WTC11 (cell line): ENCODE results near the gene RFC4. TPM values are rescaled to one million over a fixed set of nuclear protein-coding genes. Genes with fewer than 3 reads are reported as not detected.

Source experiments
- ATAC-seq: fragments of 200-7000 bp; cut with Tn5 transposase; 2 replicates; pipeline ENCODE4 v1.10.0; 2021; ENCODE audit warnings: mild to moderate bottlenecking, moderate library complexity
- CTCF ChIA-PET: fragments of 300-600 bp; sonication (Branson Sonifier 250); formaldehyde crosslinking; loops from one replicate; lab custom pipeline; 2021; ENCODE audit warnings: antibody characterized with exemption; lab: Charles Lee
- POLR2A ChIA-PET: fragments of 350-600 bp; sonication (Branson Sonifier 250); formaldehyde crosslinking; loops from one replicate; lab custom pipeline; 2021; ENCODE audit warnings: antibody characterized with exemption; lab: Charles Lee
- DNase-seq: peaks from one replicate; pipeline ENCODE4 v3.0.0; 2021; ENCODE audit warnings: low spot score
- H3K27ac Mint-ChIP-seq: 2 replicates; pipeline ENCODE4 v1.8.0; 2021; ENCODE audit warnings: mixed read lengths
- H3K27me3 Mint-ChIP-seq: 2 replicates; pipeline ENCODE4 v1.8.0; 2021; ENCODE audit warnings: low read depth, mild to moderate bottlenecking, moderate library complexity, mixed read lengths
- H3K36me3 Mint-ChIP-seq: 2 replicates; pipeline ENCODE4 v1.8.0; 2021; ENCODE audit warnings: mixed read lengths
- H3K4me1 Mint-ChIP-seq: 2 replicates; pipeline ENCODE4 v1.8.0; 2022; ENCODE audit warnings: mixed read lengths
- H3K4me3 Mint-ChIP-seq: 2 replicates; pipeline ENCODE4 v1.8.0; 2021; ENCODE audit warnings: mild to moderate bottlenecking, moderate library complexity, mixed read lengths
- H3K9me3 Mint-ChIP-seq: 2 replicates; pipeline ENCODE4 v1.8.0; 2021; ENCODE audit warnings: mixed read lengths
- ATF3 ChIP-seq: sonication (generic); formaldehyde crosslinking; conservative IDR thresholded peaks from 2 replicates; pipeline ENCODE4 v1.8.1; 2022; ENCODE audit warnings: mild to moderate bottlenecking, missing genetic modification reagents
- ATF6 ChIP-seq: sonication (generic); formaldehyde crosslinking; IDR thresholded peaks from 2 replicates; pipeline ENCODE4 v1.8.1; 2023; ENCODE audit warnings: mild to moderate bottlenecking, missing genetic modification reagents
- CDX4 ChIP-seq: fragments of 250-450 bp; sonication (Bioruptor Pico); IDR thresholded peaks from 2 replicates; pipeline ENCODE4 v1.9.0; 2021; ENCODE audit warnings: moderate library complexity, mild to moderate bottlenecking, inconsistent platforms, borderline replicate concordance
- E2F1 ChIP-seq: sonication (generic); formaldehyde crosslinking; IDR thresholded peaks from 2 replicates; pipeline ENCODE4 v1.8.0; 2022; ENCODE audit warnings: mild to moderate bottlenecking, missing genetic modification reagents
- EMX1 ChIP-seq: fragments of 250-450 bp; sonication (Bioruptor Pico); IDR thresholded peaks from 2 replicates; pipeline ENCODE4 v1.8.0; 2021; ENCODE audit warnings: mild to moderate bottlenecking
- ERG ChIP-seq: fragments of 250-450 bp; sonication (Bioruptor Pico); IDR thresholded peaks from 2 replicates; pipeline ENCODE4 v1.8.0; 2021; ENCODE audit warnings: mild to moderate bottlenecking
- HMGA2 ChIP-seq: fragments of 250-450 bp; sonication (Bioruptor Pico); IDR thresholded peaks from 2 replicates; pipeline ENCODE4 v1.4.0; 2021; ENCODE audit warnings: mild to moderate bottlenecking, moderate library complexity
- HMGXB4 ChIP-seq: sonication (generic); formaldehyde crosslinking; IDR thresholded peaks from 2 replicates; pipeline ENCODE4 v1.8.1; 2023; ENCODE audit warnings: mild to moderate bottlenecking, moderate library complexity, missing genetic modification reagents
- MAX ChIP-seq: sonication (generic); formaldehyde crosslinking; IDR thresholded peaks from 2 replicates; pipeline ENCODE4 v1.8.0; 2022; ENCODE audit warnings: mild to moderate bottlenecking, missing genetic modification reagents
- NFATC4 ChIP-seq: fragments of 250-450 bp; sonication (Bioruptor Pico); IDR thresholded peaks from 2 replicates; pipeline ENCODE4 v1.9.0; 2021; ENCODE audit warnings: mild to moderate bottlenecking
- PREB ChIP-seq: sonication (generic); formaldehyde crosslinking; IDR thresholded peaks from 2 replicates; pipeline ENCODE4 v1.8.1; 2022; ENCODE audit warnings: mild to moderate bottlenecking, missing genetic modification reagents, moderate library complexity, borderline replicate concordance
- PRRX2 ChIP-seq: fragments of 250-450 bp; sonication (Bioruptor Pico); IDR thresholded peaks from 2 replicates; pipeline ENCODE4 v1.8.0; 2021; ENCODE audit warnings: mild to moderate bottlenecking
- STAT6 ChIP-seq: sonication (generic); formaldehyde crosslinking; conservative IDR thresholded peaks from 2 replicates; pipeline ENCODE4 v1.8.1; 2023; ENCODE audit warnings: mild to moderate bottlenecking, low read depth, missing genetic modification reagents, moderate library complexity
- TP53 ChIP-seq: sonication (generic); formaldehyde crosslinking; IDR thresholded peaks from 2 replicates; pipeline ENCODE4 v1.8.1; 2023; ENCODE audit warnings: mild to moderate bottlenecking, missing genetic modification reagents
- ZNF423 ChIP-seq: fragments of 250-450 bp; sonication (Bioruptor Pico); IDR thresholded peaks from 2 replicates; pipeline ENCODE4 v2.1.2; 2022; ENCODE audit warnings: mild to moderate bottlenecking, moderate library complexity
- ZNF425 ChIP-seq: fragments of 250-450 bp; sonication (Bioruptor Pico); conservative IDR thresholded peaks from 2 replicates; pipeline ENCODE4 v1.9.0; 2021; ENCODE audit warnings: mild to moderate bottlenecking
- total RNA-seq: library from RNA; stranded (reverse); gene quantifications from 3 replicates; pipeline ENCODE4 v1.2.3, GENCODE V29; 2021

RFC4 gene
- total RNA-seq, 1 experiment from 2014 or later = 104 TPM

- POLR2A ChIA-PET = no interaction called here
- TF ChIP-seq MAX (CRISPR knock-in tag) (no peak), E2F1 (no peak), NFATC4 (CRISPR knock-in tag) (no peak), PRRX2 (CRISPR knock-in tag) (no peak), PREB (no peak), ZNF425 (CRISPR knock-in tag) (no peak), ATF3 (CRISPR knock-in tag) (no peak), CDX4 (CRISPR knock-in tag) (no peak)
- ATAC-seq = no peak
- peaks cover 19% of the 10 kb centered on the region for H3K4me1 Mint-ChIP-seq
- no peak overlapping the region for H3K4me3 Mint-ChIP-seq
- H3K9me3 Mint-ChIP-seq = no peaks in the 10 kb centered on the region
- no peak for DNase-seq
- CTCF ChIA-PET = interaction anchor here (1.2 to 1.6 kb wide), 4 partner anchors 202 to 861 kb away, joined by 3 to 5 read pairs (median 4); no protein-coding TSS in a partner anchor
- H3K36me3 Mint-ChIP-seq = no peaks in the 10 kb centered on the region
- no peak overlapping the region for H3K27ac Mint-ChIP-seq
- no peaks in the 10 kb centered on the region; the same call in 1 of the 2 replicates for H3K27me3 Mint-ChIP-seq
Measured at GRCh38 chr3:186818956-186819355, 12.7 kb upstream of the RFC4 start.

GRCh38 chr3:186818516-186818915, 12.2 kb upstream of the RFC4 start:
- no peak for ATAC-seq
- TF ChIP-seq CDX4 (CRISPR knock-in tag) (no peak), ERG (no peak), ZNF423 (CRISPR knock-in tag) (no peak), HMGA2 (CRISPR knock-in tag) (no peak), EMX1 (CRISPR knock-in tag) (no peak), TP53 (CRISPR knock-in tag) (no peak), HMGXB4 (CRISPR knock-in tag) (no peak), STAT6 (CRISPR knock-in tag) (no peak), ATF6 (CRISPR knock-in tag) (no peak)
- DNase-seq = no peak
- no peaks in the 10 kb centered on the region for H3K9me3 Mint-ChIP-seq
- peaks cover 18% of the 10 kb centered on the region for H3K4me1 Mint-ChIP-seq
- no peaks in the 10 kb centered on the region for H3K36me3 Mint-ChIP-seq
- CTCF ChIA-PET = interaction anchor here (0.6 to 1.6 kb wide), 7 partner anchors 9 to 861 kb away, joined by 3 to 5 read pairs (median 3); no protein-coding TSS in a partner anchor
- no peaks in the 10 kb centered on the region; the same call in 1 of the 2 replicates for H3K27me3 Mint-ChIP-seq
- H3K27ac Mint-ChIP-seq = no peak overlapping the region
- POLR2A ChIA-PET = no interaction called here
- H3K4me3 Mint-ChIP-seq = no peak overlapping the region
